Osteoblast (primary cell): Measurements from ENCODE around the gene PDYN. TPM values are rescaled to one million over a fixed set of nuclear protein-coding genes. Genes with fewer than 3 reads are reported as not detected.

Experiments
- DNase-seq: peaks from one replicate; pipeline ENCODE4 v3.0.0; 2011; ENCODE audit warnings: low spot score, mixed read lengths; ENCODE audit not compliant: insufficient read length; ENCODE audit errors: missing footprints
- H2AFZ ChIP-seq: 2 replicates; pipeline ENCODE4 v1.6.0; 2011; ENCODE audit warnings: mild to moderate bottlenecking, low read length
- H3K27ac ChIP-seq: 2 replicates; pipeline ENCODE4 v1.5.1; 2011; ENCODE audit warnings: mild to moderate bottlenecking, low read depth, low read length, moderate library complexity
- H3K27me3 ChIP-seq: 2 replicates; pipeline ENCODE4 v1.6.0; 2012; ENCODE audit warnings: mild to moderate bottlenecking, control low read depth, inconsistent platforms, low read length, moderate library complexity; ENCODE audit not compliant: insufficient read depth
- H3K36me3 ChIP-seq: 2 replicates; pipeline ENCODE4 v1.5.1; 2011; ENCODE audit warnings: mild to moderate bottlenecking, low read length, control low read depth, moderate library complexity; ENCODE audit not compliant: insufficient read depth
- H3K4me1 ChIP-seq: 2 replicates; pipeline ENCODE4 v1.5.1; 2011; ENCODE audit warnings: mild to moderate bottlenecking, low read length, control low read depth, moderate library complexity; ENCODE audit not compliant: insufficient read depth
- H3K4me2 ChIP-seq: 2 replicates; pipeline ENCODE4 v1.6.0; 2011; ENCODE audit warnings: mild to moderate bottlenecking, low read length; ENCODE audit not compliant: insufficient read depth
- H3K4me3 ChIP-seq: fragments of 200-600 bp; sonication (generic); 3 replicates; pipeline ENCODE4 v1.5.1; 2012; ENCODE audit warnings: mild to moderate bottlenecking, low read length, inconsistent platforms; ENCODE audit not compliant: insufficient read depth
- H3K79me2 ChIP-seq: 2 replicates; pipeline ENCODE4 v1.6.0; 2012; ENCODE audit warnings: mild to moderate bottlenecking, low read length, control low read depth, inconsistent platforms; ENCODE audit not compliant: insufficient read depth
- H3K9me3 ChIP-seq: 2 replicates; pipeline ENCODE4 v1.5.1; 2011; ENCODE audit warnings: low read depth, low read length, control low read depth
- H4K20me1 ChIP-seq: 2 replicates; pipeline ENCODE4 v1.6.0; 2012; ENCODE audit warnings: mild to moderate bottlenecking, low read length, control low read depth; ENCODE audit not compliant: insufficient read depth
- CTCF ChIP-seq: IDR thresholded peaks from 2 replicates; pipeline ENCODE4 v1.5.1; 2011; ENCODE audit warnings: mild to moderate bottlenecking, low read depth, low read length, moderate library complexity; ENCODE audit errors: extremely low read depth
- total RNA-seq: library from RNA; depleted of rRNA; stranded (reverse); fragments of >200 nt; gene quantifications from 2 replicates; pipeline ENCODE4 v1.2.3, GENCODE V29; 2012

Gene PDYN
- total RNA-seq, 1 donor: not detected

DNA sequence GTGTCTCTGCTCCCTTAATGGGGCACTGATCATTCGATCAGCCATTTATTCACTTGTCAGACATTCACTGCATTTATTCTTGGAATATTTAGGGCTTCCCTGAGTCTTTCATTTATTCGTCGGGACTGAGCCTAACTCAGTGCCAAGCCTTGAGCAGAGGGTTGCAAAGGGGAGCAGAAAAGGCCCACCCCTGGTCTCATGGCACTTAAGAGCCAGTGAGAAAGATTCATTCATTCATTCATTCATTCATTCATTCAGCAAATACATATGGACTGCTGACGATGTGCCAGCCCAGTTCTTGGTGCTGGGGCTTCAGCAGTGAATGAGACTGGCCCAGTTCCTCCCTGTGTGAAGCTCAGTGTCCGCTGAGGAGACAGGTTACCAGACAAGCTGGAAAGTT lies 62.0 kb downstream of the PDYN start:
- no peaks in the 10 kb centered on the region for H3K27me3 ChIP-seq
- peaks cover 18% of the 10 kb centered on the region for H4K20me1 ChIP-seq
- H3K27ac ChIP-seq: no peak overlapping the region
- no peaks in the 10 kb centered on the region for H3K9me3 ChIP-seq
- no peak for DNase-seq
- no peak for TF ChIP-seq CTCF
- H2AFZ ChIP-seq: no peak overlapping the region
- H3K4me3 ChIP-seq: no peak overlapping the region
- H3K79me2 ChIP-seq: no peaks in the 10 kb centered on the region
- no peak overlapping the region for H3K4me2 ChIP-seq
- peaks cover 27% of the 10 kb centered on the region for H3K4me1 ChIP-seq
- peaks cover under 1% of the 10 kb centered on the region for H3K36me3 ChIP-seq

DNA sequence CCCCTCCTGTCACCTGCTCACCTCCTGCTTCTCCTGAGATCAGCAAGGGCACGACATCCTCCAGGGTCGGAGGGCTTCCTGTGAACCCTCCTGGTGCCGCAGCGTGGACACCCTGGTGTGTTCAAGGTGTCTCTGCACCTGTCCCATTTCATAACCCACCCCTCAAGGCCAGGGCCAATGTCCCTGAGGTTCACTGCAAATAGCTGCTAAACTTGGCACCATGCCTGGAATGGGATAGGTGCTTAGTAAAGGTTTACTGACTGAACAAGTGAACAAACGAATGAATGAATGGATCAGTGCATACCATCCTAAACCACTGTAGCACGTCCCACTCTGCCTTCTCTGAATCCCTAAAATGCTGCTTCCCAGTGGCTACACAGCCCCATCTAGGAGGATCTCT lies 63.7 kb downstream of the PDYN start:
- Histone ChIP-seq H3K9me3 (no peaks in the 10 kb centered on the region), H3K36me3 (peaks cover 10% of the 10 kb centered on the region), H3K27ac (no peak overlapping the region), H3K4me3 (no peak overlapping the region), H3K4me2 (no peak overlapping the region), H4K20me1 (peaks cover 21% of the 10 kb centered on the region), H2AFZ (no peak overlapping the region), H3K4me1 (peaks cover 24% of the 10 kb centered on the region), H3K79me2 (no peaks in the 10 kb centered on the region), H3K27me3 (no peaks in the 10 kb centered on the region)
- no peak for TF ChIP-seq CTCF
- DNase-seq: no peak

DNA sequence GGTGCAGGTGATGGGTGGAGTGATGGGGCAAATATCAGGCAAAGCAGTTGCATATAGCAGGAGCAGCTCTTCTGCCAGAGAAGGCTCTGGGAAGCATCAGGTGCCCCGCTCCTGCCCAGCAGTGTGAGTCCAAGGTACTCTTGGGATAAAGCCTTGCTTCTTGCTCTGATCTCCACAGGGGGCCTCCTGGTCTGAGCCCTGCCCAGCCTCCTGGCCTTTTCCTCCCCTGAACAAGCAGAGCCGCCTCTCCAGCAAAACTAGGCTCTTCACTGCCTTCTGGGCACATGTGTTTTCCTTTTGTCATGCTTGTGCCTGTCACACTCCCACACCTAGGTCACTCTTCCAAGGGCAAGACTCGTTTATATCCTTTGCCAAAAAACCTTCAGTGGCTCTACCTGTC lies 64.4 kb downstream of the PDYN start:
- no peaks in the 10 kb centered on the region for H3K79me2 ChIP-seq
- no peak for TF ChIP-seq CTCF

DNA sequence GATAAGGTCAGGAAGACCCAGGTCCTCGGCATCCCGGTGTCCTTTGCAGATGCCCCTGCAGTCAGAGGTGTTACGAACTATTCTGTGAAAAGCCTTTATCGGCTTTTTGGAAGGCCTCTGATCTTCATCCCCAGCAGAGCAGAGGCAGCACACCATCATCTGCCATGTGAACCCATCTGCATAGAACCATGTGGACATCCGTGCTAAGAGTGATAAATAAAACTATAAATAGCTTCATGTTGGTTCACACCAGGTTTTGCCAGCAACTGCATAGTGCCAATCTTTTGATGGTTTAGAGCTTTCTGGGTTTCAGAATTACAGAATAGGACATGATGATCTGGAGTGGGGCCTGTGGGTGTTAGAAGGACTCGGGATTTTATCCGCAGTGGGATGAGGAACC lies 65.1 kb downstream of the PDYN start:
- TF ChIP-seq CTCF: no peak
- H3K9me3 ChIP-seq: no peaks in the 10 kb centered on the region
- no peak overlapping the region for H3K27ac ChIP-seq
- H4K20me1 ChIP-seq: peaks cover 23% of the 10 kb centered on the region
- no peak for DNase-seq
- peaks cover 15% of the 10 kb centered on the region for H3K36me3 ChIP-seq
- peaks cover 10% of the 10 kb centered on the region for H3K4me1 ChIP-seq
- no peak overlapping the region for H3K4me2 ChIP-seq
- no peaks in the 10 kb centered on the region for H3K79me2 ChIP-seq
- no peak overlapping the region for H2AFZ ChIP-seq
- H3K4me3 ChIP-seq: no peak overlapping the region
- H3K27me3 ChIP-seq: no peaks in the 10 kb centered on the region

More for the DNA sequence above, 64.4 kb downstream of the PDYN start:
- Histone ChIP-seq H4K20me1 (peaks cover 20% of the 10 kb centered on the region), H3K4me1 (peaks cover 17% of the 10 kb centered on the region), H2AFZ (no peak overlapping the region), H3K9me3 (no peaks in the 10 kb centered on the region), H3K4me2 (no peak overlapping the region), H3K36me3 (peaks cover 12% of the 10 kb centered on the region), H3K27ac (no peak overlapping the region), H3K27me3 (no peaks in the 10 kb centered on the region), H3K4me3 (no peak overlapping the region)
- no peak for DNase-seq

Other genes with a start within 250 kb of the PDYN start
- 13.8 and 15.9 TPM in 2 replicates for gene SIRPA, start 98.7 kb downstream of the PDYN start, total RNA-seq
- 18.0 and 21.4 TPM in 2 replicates for gene STK35, start 107.8 kb upstream of the PDYN start, total RNA-seq